ENCODE measurements around the gene RSRC1.

DNA sequence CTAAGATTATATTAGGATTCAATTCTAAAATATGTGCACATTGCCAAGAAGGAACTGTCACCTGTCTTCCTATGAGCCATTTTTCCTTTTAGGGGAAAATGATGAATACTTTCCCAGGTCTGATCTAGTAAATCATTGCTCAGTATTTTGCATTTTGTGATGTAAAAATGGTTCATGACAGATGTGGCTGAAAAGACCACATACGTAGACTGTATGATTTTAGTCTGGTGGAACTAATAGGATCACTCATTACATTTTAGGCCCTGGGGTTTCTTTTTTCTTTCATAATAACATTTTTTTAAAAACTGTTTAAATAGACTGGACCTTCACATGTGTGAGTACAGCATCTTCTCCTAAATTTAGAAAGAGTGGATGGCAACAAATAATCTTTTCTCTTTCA, 259.4 kb downstream of the RSRC1 start:
- no peak for TF ChIP-seq POLR2A (IDR thresholded peaks at IDR 0.05; ENCODE audit: low read depth, low read length)
- no peak for TF ChIP-seq POLR2AphosphoS5 (IDR thresholded peaks at IDR 0.05; ENCODE audit: low read depth, low read length)

Measured in GM12892 (cell line).